HG02973 (cell line): Measurements from ENCODE around the gene NPSR1.
"Not testable (repeated sequence)": the region's sequence is repeated elsewhere in the genome, so short reads cannot be mapped to it uniquely, and the experiment has no call there.

Experiments used
- ATAC-seq: cut with Tn5 transposase; IDR thresholded peaks from one replicate; pipeline ENCODE4 v1.9.1; 2021; ENCODE audit warnings: moderate library complexity; ENCODE audit not compliant: unreplicated experiment

Gene NPSR1

DNA sequence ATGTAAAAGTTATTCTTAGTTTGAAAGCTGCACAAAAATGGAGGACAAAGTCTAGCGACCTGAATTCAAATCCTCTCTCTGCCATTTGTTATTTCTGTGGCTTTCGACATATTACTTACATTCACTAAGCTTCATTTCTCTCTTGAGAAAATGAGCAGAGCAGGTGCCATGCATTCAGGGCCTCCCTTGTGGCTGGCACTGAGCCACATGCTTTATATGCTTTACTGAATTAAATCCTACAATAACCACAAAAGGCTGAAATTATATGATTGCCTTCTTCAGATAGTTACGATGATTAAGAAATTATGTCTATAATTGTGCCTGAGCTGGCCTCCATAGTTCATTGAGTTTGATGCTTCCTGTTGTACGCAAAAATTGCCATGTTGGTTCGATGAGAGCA, 98.7 kb downstream of the NPSR1 start:
- no peak for ATAC-seq

DNA sequence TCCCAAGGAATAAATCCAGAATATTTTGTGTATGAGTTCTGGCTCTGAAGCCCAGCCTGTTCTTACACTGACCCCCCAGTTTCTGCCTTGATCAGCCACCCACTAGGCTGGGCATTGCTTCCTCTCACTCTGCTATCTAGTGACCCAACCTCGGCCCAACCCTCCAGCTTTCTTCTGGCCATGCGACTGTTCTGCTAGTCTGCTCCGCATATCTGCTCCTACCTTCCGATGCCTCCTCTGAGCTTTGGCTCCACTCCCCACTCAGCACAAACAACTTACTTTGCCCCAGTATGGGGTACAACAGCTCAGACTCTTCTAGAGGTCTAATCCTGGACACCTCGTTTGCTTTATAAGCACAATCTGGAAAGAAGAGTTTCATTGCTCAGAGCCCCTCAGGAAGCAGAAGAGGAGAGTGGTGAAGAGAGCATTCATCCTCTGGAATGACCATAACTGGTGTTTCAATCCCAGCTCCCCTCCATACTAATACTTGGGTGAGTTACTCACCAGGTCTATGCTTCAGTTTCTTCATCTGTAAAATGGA, 99.6 kb downstream of the NPSR1 start:
- ATAC-seq: no peak

GRCh38 chr7:34758111-34758601, 100.1 kb downstream of the NPSR1 start:
- no peak for ATAC-seq

DNA sequence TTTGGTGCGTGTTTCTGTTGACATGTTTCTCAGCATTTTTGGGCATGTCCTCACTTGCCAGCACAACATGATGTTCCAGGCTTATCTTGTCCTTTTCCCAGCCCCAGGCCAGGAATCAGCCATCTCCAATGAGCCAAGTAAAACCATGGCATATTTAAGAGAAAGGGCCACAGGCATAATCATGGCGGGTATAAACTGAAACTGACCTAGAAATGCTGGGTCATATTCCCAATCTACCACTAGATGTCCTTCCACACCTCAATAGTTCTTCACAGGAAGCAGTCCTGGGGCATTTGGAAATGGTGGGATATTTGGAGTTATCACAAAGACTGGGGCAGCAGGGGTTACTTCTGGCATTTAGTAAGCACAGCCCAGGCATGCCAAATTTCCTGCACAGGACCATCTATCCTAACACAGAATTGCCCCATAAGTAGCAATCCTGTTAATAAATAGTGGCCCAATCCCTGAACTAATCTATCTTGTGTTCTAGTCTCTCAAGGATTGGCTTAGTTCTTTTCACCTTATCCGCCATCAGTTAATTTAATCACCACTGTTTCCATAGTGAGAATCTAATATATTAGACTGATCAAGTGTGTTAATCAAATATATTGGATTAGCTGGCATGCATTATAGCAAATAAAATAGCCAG, 101.6 kb downstream of the NPSR1 start:
- no peak for ATAC-seq

GRCh38 chr7:34760271-34760670, 102.3 kb downstream of the NPSR1 start:
- ATAC-seq: no peak

GRCh38 chr7:34761206-34761605, 103.2 kb downstream of the NPSR1 start:
- ATAC-seq: no peak

- ATAC-seq: no peak
Measured at GRCh38 chr7:34761627-34762026, 103.6 kb downstream of the NPSR1 start.

GRCh38 chr7:34762764-34763163, 104.7 kb downstream of the NPSR1 start:
- ATAC-seq: no peak

GRCh38 chr7:34772296-34772938, 114.4 kb downstream of the NPSR1 start:
- no peak for ATAC-seq

DNA sequence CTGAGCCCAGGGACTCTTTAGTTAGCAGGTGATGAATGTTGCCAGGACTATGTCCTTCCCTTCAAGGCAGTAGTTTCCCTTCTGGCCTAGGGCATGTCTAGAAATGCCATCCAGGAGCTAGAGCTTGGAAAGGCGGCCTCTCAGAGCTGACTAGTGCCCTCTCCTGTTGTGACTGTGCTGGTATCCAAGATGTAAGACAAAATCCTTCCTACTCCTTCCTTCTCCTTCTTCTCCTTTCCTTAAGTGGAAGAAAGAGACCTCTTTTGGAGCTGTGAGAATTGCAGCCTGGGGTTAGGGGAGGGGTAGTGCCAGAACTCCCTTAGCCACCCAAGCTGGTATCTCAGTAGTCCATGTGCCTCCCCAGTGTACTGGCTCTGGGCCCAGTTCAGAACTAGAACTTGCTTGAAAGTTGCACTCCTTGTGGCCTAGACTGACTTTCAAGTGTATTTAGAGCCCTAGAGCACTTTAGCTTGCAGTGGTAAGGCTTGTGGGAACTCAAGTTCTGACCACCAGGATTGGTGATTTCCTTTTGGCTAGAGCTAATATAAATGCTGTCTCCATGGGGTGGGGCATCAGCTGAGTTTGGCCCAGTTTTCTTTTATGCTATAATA, 118.8 kb downstream of the NPSR1 start:
- no peak for ATAC-seq

GRCh38 chr7:34780546-34780945, 122.5 kb downstream of the NPSR1 start:
- ATAC-seq: no peak

- ATAC-seq: no peak
Measured at GRCh38 chr7:34787586-34787985, 129.6 kb downstream of the NPSR1 start.

DNA sequence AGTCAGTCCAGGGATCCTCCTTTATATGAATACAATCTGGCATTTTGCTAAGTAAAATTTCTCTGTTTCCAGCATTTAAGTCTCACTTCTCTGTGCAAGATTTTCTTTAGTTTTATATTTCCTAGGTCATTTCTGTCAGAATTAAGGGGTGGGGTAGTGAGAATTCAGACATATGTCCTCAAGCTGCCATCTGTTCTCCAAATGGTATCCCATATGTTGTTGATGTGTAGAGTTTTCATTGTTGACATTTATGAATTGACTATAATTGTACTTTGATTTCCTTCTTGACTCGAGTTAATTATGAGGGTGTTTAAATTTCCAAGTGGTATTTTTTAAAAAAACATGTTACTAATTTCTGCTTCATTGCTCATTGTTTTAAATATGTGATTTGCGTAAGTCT, 148.8 kb downstream of the NPSR1 start:
- no peak for ATAC-seq

GRCh38 chr7:34807548-34808340, 149.7 kb downstream of the NPSR1 start:
- ATAC-seq: no peak

DNA sequence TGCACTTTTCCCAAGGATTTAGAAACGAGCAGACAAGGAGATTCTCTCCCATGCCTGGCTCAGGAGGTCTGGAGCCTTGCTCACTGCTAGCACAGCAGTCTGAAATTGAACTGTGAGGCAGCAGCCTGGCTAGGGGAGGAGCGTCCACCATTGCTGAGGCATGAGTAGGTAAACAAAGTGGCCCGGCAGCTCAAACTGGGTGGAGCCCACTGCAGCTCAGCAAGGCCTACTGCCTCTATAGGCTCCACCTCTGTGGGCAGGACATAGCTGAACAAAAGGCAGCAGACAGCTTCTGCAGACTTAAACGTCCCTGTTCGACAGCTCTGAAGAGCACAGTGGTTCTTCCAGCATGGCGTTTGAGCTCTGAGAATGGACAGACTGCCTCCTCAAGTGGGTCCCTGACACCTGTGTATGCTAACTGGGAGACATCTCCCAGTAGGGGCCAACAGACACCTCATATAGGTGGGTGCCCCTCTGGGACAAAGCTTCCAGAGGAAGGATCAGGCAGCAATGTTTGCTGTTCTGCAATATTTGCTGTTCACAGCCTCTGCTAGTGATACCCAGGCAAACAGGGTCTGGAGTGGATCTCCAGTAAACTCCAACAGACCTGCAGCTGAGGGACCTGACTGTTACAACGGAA, 156.3 kb downstream of the NPSR1 start:
- ATAC-seq: not testable (repeated sequence)

DNA sequence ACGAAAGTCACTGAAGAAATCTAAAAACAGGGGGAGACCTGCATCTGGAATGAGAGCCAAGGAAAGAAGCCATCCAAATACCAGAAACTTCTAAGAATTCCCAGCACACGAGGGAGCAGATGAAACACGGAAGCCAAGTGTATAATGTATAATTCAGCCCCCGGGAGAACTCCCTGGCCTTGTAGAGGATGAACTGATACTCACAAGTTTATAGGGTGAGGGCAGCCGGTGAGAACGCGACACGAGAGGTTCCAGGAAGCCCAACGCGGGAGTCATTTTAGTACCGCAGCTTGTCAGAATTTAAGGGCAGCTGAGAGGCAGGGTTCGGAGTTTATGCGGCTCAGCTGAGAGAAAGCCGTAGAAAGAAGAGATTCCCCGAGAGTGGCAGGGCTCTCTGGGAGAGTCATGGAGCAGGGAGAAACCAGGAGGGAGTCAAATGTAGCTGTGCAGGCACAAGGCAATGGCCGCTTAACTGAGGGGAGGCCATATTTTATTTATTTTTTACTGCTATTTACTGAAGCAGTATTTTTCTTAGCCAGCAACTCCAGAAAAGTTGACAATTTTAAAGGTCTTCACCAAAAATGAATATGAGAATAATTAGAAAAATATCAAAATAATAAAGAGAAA, 164.0 kb downstream of the NPSR1 start:
- no peak for ATAC-seq

GRCh38 chr7:34823650-34824258, 165.7 kb downstream of the NPSR1 start:
- ATAC-seq: peak; percentile 88

DNA sequence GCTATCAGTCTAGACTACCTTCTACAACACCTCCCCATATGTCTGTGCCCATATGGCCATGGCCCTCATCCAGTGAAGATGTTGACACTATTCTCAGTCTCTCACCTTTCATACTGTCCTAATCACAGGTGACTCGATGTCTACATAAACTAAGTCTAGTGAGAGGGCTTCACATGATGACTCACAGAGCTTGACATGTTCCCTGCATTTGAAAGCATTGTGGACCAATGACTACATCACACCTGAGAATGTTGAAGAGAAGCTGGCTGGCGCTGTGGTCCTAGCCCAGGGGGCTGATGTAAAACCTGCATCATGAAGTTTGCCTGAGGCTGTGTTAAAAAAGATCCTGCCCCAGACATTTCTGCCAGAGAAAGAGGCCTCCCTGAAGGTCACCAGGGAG, 167.2 kb downstream of the NPSR1 start:
- ATAC-seq: no peak

- no peak for ATAC-seq
Measured at GRCh38 chr7:34830390-34830789, 172.4 kb downstream of the NPSR1 start.

- ATAC-seq: no peak
Measured at GRCh38 chr7:34831436-34831835, 173.4 kb downstream of the NPSR1 start.
